ENCODE data around the gene PNKP.

The PNKP gene

GRCh38 chr19:49866933-49867782 is at the start of gene PNKP:
Gene PNKP (minus strand): TSS chr19:49867576. CDS start chr19:49867204, 372 bp downstream.
- DNase-seq (ENCODE audit: low spot score) = peak; percentile 79

DNA sequence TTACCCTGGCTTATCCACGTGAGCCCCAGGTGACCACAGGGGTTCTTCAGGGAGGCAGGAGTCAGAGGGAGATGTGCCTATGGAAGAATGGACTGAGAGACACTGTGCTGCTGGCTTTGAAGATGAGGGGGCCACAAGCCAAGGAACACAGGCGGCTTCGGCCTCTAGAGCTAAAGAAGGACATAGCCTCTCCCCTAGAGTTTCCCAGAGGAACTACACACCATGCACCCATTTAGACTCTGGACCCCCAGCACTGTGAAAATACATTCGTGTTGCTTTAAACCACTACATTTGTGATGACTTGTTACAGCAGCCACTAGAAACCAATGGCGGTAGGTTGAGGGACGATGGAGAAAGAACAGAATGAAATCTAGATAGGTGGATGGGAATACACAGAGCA is 47.9 kb upstream of the PNKP start:
- DNase-seq (ENCODE audit: low spot score) = no peak

DNA sequence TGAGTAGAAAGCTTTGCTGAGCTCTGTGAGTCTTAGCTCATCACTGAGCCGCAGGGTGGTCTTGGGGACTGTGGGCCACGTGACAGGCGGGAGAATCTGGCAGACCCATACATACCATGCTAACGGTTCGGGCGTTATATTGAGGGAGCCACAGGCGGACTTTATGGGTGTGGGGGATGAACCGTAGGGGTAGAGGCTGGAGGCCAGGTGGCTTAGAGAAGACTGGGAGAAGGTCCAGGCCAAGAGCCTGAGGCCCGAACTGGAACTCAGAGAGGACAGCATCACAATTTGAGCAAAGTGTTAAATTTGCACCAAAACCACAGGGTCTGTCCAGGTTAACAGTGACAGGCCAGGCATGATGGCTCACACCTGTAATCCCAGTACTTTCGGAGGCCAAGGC is 46.3 kb upstream of the PNKP start:
- DNase-seq (ENCODE audit: low spot score) = no peak

DNA sequence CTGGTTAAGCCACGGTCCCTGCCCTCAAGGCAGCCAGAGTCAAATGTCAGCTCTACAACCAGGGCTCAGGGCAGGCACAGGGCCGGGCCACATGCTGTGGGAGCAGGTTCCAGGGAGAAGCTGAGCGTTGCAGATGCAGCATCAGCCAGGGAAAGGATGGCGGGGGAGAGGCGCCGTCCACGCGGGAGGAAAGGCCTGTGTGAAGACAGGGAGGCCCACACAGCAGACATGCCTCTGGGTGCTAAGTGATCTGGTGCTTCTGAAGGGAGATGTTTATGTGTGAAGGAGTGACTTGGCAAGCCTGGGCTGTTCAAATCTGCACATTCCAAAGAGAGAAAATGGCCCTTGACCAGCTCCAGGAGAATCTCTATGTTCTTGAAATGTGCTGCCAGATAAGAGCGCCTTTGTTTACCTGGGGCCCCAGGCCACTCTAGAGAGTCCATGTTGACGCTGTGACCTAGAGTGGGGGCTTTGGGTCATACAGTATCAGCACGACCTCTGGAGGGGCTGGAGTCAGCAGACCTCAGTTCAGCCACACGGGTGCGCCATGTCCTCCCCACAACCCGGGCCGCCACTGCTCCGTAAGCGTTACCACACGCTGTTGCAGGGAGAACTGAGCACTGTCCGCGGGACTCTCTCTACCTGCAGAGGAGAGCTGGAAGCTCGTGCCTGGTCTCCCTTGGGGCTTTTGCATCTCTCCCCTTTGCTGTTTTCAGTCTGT is 45.7 kb upstream of the PNKP start:
- DNase-seq (ENCODE audit: low spot score) = no peak

- no peak for DNase-seq (ENCODE audit: low spot score)
These were observed 44.2 kb upstream of the PNKP start for GRCh38 chr19:49911381-49912145.

GRCh38 chr19:49910179-49910578 is 42.8 kb upstream of the PNKP start:
- no peak for DNase-seq (ENCODE audit: low spot score)

DNA sequence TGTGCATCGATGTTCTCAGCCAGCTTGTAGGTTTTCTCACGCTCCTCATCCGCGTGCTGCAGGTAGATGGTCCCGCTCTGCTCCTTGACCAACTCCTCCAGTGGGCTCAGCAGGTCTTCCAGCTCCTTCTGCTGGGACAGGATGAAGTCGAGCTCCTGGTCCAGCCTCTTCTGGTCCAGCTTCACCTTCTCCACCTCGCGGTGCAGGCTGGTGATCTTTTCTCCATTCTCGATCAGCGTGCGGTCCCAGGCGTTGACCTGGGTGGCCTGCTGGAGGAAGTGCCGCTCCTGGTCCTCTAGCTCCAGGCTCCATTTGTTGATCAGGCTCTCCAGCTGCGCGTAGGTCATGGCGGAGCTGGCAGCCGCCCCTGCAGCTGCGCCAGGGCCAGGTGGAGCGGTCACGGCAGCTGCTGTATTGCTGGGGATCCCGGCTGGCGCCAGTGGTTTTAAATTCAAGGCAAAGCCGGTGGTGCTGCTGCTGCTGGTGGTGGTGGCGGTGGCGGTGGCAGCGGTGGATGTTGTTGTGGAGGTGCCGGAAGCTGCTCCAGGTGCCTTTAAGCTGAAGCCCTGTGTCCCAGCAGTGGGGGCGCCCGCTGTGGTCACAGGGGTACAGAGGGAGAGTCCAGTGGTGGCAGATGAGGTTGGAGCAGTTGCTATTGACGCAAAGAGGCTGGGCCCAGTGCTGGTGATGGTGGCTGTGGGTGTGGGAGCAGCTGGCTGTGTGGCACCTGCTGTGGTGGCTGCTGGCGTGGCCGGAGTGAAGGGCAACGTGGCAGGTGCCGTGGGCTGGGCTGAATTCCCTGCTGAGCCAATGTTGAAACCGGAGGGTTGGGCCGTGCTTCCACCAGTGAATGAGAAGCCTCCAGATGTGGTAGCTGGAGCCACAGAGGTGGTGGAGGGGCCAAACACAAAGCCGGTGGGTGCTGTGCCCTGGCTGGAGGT is 41.4 kb upstream of the PNKP start:
- DNase-seq (ENCODE audit: low spot score) = no peak

GRCh38 chr19:49907745-49908446 is 40.5 kb upstream of the PNKP start:
- DNase-seq (ENCODE audit: low spot score) = no peak

DNA sequence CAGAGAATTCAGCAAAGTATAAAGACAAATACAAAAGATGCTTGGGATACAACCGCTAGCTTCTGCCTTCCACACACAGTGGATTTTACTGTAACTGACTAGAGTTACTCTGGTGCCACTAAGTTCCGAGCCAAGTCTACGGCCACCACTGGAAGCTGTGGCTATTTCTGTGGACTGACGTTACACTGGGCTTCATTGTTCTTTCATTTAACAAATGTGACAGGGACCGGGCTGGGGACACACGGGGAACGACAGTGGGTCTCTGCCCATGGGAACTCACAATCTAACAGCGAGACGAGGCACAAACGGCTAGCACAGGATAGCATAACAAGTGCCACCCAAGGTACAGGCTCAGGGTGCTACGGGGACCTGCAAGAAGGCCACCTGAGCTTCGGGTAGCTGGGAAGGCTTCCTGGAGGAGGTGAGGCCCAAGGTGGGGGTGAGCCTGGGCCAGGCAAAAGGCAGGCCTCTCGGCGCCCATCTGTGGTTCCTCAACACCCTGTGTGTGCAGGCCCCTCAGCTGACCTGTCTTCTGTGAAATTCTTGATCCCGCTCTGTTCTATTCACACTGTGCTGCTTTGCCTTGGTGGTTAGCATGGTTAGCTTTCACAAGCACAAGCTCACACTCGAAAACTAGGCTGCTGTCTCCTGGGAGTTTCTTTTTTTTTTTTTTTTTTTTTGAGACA is 39.6 kb upstream of the PNKP start:
- DNase-seq (ENCODE audit: low spot score) = no peak

- no peak for DNase-seq (ENCODE audit: low spot score)
These were observed 36.8 kb upstream of the PNKP start for GRCh38 chr19:49904136-49904535.

DNA sequence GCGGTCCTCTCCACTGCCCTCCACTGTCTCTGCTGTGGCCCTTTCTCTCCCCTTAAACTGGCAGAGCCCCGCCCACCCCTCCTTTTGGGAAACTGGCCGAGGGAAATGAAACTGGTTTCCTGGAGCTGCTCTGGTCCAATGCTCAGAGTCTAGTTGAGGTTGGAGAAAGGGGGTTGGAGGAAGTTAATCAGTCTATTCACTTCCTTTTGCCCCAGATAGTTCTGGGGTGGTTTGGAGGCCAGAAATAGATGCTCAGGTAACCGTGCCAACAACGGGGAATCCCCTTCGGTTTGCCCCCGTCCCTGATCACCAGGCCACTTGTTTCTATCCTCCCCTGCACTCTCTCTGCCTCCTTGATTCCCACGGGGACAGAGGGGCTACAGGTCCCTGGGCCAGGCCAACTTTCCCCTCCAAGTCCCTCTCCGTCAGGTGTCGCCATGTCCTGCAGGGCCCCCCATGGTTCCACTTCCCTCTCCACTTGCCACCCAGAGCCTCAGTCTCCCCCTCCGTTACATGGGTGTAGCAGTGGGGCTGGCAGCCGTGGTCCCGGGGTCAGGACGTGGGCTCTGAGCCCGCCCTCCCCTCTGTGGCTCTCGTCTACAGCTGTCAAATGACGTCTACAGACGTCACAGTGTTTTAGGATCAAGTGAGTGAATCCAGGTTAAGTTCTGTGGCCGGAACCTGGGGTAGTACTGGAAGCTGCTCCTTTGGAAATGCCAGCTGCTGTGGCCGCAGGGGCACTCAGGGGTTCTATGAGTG is 29.7 kb upstream of the PNKP start, which contains the start of gene IL4I1:
Gene IL4I1, minus strand, starts transcription at position 25 of the 759 bp plus-strand sequence. CDS start 727 bp downstream, outside the sequence.
- DNase-seq (ENCODE audit: low spot score) = no peak

GRCh38 chr19:49895566-49896297 is 28.4 kb upstream of the PNKP start:
- no peak for DNase-seq (ENCODE audit: low spot score)

GRCh38 chr19:49894879-49895565 is 27.6 kb upstream of the PNKP start:
- DNase-seq (ENCODE audit: low spot score) = no peak

GRCh38 chr19:49894011-49894664 is 26.8 kb upstream of the PNKP start:
- DNase-seq (ENCODE audit: low spot score) = no peak

GRCh38 chr19:49892716-49893115 is 25.3 kb upstream of the PNKP start:
- DNase-seq (ENCODE audit: low spot score) = no peak

DNA sequence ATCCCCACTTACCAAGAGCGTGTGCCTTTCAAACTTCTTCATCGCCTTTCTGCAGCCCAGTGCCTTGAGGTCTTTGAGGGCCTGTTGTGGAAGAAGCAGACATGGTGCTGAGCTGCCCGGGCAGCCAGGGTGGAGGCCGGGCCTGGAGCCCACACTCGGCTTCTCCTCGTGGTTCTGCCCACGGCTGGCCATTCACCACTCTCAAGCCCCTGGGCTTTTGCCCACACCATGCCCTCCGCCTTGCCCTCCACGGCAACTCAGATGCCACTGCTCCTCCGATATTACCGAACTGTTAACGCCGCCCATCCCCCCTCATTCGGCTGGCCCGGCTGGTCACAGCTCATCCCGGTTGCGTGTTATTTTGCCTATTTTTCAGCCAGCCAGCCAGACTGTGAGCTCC is 24.0 kb upstream of the PNKP start:
- no peak for DNase-seq (ENCODE audit: low spot score)

Measured in hematopoietic multipotent progenitor cell treated with erythropoietin and hydrocortisone succinate and interleukin-3 and kit ligand, for 15 days (in vitro differentiated cells).